Lower leg skin (tissue), 4 donors: Measurements from ENCODE around the gene PTK7. TPM values are rescaled to one million over a fixed set of nuclear protein-coding genes. Genes with fewer than 3 reads are reported as not detected.

Source experiments
- DNase-seq, 2 donors: peaks; one replicate each; pipeline ENCODE4 v3.0.0-alpha.2; 2019; ENCODE audit warnings: low spot score in 2 of 2
- H3K4me3 ChIP-seq: fragments of 200-600 bp; sonication (generic); 2 replicates; pipeline ENCODE4 v1.5.1; 2017; ENCODE audit warnings: mild to moderate bottlenecking, low read depth; ENCODE audit not compliant: poor library complexity, severe bottlenecking
- POLR2A ChIP-seq, 2 donors: fragments of 450-650 bp; IDR thresholded peaks; one replicate each; pipeline ENCODE4 v1.6.1; 2016 to 2017; ENCODE audit warnings: antibody characterized with exemption in 2 of 2, mild to moderate bottlenecking in 1 of 2, moderate library complexity in 1 of 2
- WGBS, 2 donors: methylation state at CpG; one replicate each; pipeline ENCODE4 v1.1.5; 2018; 5-methylcytosine and 5-hydroxymethylcytosine counted together
- intact Hi-C: fragments of 100-400 bp; cut with DNase I; formaldehyde crosslinking; loops from one replicate; pipeline ENCODE4 v1.15.0; 2023; ENCODE audit warnings: low total_unique reads
- total RNA-seq, 4 donors: library from RNA; depleted of rRNA; stranded (reverse); fragments of >200 nt; gene quantifications; one replicate each; pipeline ENCODE4 v1.1.0, GENCODE V29; 2016
- TF ChIP-seq, protein P1 (sequence below), 3 donors: fragments of 450-650 bp; IDR thresholded peaks; one replicate each; pipeline ENCODE4 v1.5.1; 2016; ENCODE audit warnings: antibody characterized with exemption in 3 of 3, mild to moderate bottlenecking in 3 of 3, moderate library complexity in 2 of 3

The PTK7 gene
- total RNA-seq, 4 donors from 2014 or later = 40.9 to 51.9 (median 49.7) TPM

DNA sequence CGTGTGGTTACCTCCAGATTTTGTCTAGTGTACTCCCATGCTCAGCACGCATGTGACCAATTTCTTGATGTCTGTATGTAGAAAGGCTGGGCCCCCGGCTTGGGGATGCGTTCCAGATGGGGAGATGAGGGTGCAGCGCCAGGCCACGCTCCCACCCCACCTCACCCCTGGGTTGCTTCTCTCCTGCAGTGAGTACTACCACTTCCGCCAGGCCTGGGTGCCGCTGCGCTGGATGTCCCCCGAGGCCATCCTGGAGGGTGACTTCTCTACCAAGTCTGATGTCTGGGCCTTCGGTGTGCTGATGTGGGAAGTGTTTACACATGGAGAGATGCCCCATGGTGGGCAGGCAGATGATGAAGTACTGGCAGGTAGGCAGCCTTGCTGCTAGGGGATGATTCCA is 83.5 kb downstream of the PTK7 start:
- no peak overlapping the region for H3K4me3 ChIP-seq
- 82 to 86% methylated on average over 11 of the region's 11 CpGs for WGBS, 2 donors
- no peak for DNase-seq

DNA sequence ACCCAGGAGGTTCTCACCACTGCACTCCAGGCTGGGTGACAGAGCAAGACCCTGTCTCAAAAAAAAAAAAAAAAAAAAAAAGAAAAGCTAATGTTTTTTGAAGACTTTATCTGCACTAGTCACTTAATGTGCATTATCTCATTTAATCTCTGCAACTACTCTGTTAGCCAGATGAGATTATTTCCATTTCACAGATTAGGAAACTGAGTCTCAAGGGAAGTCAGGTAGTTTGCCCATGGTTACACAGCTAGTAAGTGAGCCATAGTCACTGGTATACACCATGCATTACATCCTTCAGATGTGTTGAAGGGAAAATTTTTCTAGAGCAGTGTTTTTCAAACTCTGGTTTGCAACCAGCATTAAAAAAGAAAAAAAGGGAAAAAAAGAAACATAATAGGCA is 87.8 kb downstream of the PTK7 start:
- DNase-seq = no peak

More for the DNA sequence above, 83.5 kb downstream of the PTK7 start:
- TF ChIP-seq, protein P1, sequence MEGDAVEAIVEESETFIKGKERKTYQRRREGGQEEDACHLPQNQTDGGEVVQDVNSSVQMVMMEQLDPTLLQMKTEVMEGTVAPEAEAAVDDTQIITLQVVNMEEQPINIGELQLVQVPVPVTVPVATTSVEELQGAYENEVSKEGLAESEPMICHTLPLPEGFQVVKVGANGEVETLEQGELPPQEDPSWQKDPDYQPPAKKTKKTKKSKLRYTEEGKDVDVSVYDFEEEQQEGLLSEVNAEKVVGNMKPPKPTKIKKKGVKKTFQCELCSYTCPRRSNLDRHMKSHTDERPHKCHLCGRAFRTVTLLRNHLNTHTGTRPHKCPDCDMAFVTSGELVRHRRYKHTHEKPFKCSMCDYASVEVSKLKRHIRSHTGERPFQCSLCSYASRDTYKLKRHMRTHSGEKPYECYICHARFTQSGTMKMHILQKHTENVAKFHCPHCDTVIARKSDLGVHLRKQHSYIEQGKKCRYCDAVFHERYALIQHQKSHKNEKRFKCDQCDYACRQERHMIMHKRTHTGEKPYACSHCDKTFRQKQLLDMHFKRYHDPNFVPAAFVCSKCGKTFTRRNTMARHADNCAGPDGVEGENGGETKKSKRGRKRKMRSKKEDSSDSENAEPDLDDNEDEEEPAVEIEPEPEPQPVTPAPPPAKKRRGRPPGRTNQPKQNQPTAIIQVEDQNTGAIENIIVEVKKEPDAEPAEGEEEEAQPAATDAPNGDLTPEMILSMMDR (IDR thresholded peaks at IDR 0.05) = no peak
- TF ChIP-seq POLR2A (IDR thresholded peaks at IDR 0.05) = no peak
- intact Hi-C loops = no loop called here

DNA sequence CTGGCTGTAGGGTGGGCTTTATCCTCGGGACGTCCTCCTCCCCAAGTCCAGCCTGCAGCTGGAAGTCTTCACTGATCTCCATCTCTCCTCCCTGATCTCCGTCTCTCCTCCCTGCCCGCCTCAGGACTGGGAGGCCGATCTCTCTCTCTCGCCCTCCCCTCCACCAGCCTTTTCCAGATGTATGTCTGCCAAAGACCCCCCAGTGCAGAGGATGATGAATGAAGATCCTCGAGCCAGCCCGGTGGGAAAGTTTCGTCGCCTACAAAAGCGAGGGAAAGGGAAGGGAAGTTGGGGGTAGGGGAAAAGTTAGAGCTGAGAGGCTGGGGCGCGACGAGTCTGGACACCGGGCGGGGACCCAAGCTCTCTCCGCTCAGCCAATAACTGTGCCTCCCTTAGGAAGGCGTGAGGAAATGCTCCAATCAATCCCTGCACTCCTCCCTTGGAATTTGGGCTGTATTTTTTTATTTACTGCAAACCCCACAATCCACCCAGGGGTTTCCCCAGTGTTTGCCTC is 94.4 kb downstream of the PTK7 start:
- 0 to 1% methylated on average over 18 of the region's 18 CpGs for WGBS, 2 donors
- intact Hi-C loops = no loop called here
- TF ChIP-seq POLR2A (IDR thresholded peaks at IDR 0.05) = no peak
- TF ChIP-seq, protein P1 (IDR thresholded peaks at IDR 0.05) = no peak

More for the DNA sequence above, 87.8 kb downstream of the PTK7 start:
- intact Hi-C loops = no loop called here
- TF ChIP-seq, protein P1 (IDR thresholded peaks at IDR 0.05) = no peak
- no peak for TF ChIP-seq POLR2A (IDR thresholded peaks at IDR 0.05)
- no peak overlapping the region for H3K4me3 ChIP-seq

DNA sequence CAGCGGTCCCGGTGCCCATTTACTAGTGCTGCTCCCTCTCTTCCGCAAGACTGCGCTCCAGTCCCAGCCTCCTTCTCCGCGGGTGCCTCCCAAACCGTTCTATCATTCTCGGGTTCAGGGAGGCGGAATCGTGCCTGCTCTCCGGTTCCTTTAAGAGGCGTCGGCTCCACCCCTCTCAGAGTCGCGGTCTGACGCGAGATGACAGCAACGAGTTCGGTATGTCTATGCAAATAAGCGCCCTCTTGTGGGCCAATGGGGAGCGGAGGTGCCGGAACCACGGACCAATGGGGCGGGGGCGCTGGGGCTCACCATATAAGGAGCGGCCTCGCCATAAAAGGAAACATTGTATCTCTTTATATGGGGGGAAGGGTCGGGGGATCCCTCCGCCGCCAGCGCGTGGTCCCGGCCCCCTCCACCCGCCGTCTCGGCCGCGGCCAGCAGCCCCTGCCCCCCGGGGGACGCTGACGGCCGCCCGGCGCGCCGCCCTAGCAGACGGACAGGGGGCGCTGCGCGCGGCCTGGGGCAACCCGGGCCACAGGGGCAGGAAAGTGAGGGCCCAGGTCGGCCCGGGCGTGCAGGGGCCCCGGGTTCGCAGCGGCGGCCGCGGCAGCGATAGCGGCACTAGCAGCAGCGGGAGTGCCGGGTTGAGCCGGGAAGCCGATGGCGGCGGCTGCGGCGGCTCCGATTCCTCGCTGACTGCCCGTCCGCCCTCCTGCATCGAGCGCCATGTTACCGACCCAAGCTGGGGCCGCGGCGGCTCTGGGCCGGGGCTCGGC is 95.0 kb downstream of the PTK7 start, which contains the start of gene SRF:
Gene SRF (plus strand): TSS at position 339 of the 776 bp plus-strand sequence. CDS start 388 bp downstream, at position 727.
- intact Hi-C loops = no loop called here
- 0 to 1% methylated on average over 31 to 49 of the region's 83 CpGs for WGBS, 2 donors
- H3K4me3 ChIP-seq = peak within 1 kb of the TSS; percentile 94
- DNase-seq = peak; percentile 100
- TF ChIP-seq, protein P1 (IDR thresholded peaks at IDR 0.05) = no peak
- TF ChIP-seq POLR2A (IDR thresholded peaks at IDR 0.05) = peak in 1 of 2 donors; percentile 23

More for the DNA sequence above, 94.4 kb downstream of the PTK7 start:
- peak; percentile 78 to 95 for DNase-seq
- peak overlapping the region; percentile 16 for H3K4me3 ChIP-seq

DNA sequence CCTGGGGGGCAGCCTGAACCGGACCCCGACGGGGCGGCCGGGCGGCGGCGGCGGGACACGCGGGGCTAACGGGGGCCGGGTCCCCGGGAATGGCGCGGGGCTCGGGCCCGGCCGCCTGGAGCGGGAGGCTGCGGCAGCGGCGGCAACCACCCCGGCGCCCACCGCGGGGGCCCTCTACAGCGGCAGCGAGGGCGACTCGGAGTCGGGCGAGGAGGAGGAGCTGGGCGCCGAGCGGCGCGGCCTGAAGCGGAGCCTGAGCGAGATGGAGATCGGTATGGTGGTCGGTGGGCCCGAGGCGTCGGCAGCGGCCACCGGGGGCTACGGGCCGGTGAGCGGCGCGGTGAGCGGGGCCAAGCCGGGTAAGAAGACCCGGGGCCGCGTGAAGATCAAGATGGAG is 95.6 kb downstream of the PTK7 start:
- peak overlapping the region; percentile 94 for H3K4me3 ChIP-seq
- intact Hi-C loops = no loop called here
- peak in 1 of 2 donors; percentile 90 for DNase-seq
- TF ChIP-seq POLR2A (IDR thresholded peaks at IDR 0.05) = no peak
- TF ChIP-seq, protein P1 (IDR thresholded peaks at IDR 0.05) = no peak
- WGBS, 2 donors = 0% methylated on average over 21 to 23 of the region's 57 CpGs
